HG03196 (cell line): Measurements from ENCODE around the gene CAMSAP1.

Experiments
- ATAC-seq: cut with Tn5 transposase; IDR thresholded peaks from one replicate; pipeline ENCODE4 v1.9.1; 2021; ENCODE audit not compliant: unreplicated experiment

CAMSAP1 gene

DNA sequence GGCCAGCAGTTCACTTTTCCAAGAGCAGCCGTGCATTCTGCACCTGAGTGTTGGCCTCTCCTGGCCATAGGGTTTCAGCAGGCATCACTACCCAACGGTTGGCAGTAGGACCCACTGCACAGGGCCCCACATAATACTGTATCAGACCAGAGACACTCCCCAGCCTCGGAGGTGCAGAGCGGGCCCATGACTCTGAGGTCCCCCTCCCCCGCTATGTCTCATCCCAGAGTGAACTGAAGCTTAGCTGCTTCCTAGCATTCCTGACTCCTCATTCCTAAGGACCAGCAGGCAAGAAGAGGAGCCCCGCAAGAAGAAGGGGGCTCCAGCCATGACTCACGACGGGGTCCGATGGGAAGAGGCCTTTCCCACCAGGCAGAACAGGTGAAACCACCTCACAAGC, 67.2 kb downstream of the CAMSAP1 start:
- ATAC-seq: no peak

DNA sequence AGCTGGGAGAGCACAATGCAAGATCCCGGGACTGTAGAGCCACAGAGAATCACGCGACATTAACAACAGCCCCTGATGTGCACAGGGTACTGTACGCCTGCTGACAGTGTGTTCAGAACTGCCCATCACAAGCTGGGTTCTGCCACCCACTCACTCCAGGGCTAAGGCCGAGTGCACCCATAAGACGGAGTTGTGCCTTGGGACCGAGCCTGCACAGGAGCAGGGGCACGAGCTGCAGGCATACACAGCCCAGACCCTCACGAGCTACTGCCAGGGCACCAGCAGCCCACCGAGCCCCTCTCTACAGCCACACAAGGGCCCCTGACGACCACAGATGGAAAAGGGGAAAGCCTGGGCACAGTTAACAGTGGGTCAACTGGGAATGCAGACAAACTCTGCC, 67.8 kb downstream of the CAMSAP1 start:
- ATAC-seq: no peak

GRCh38 chr9:135835131-135835530, 72.2 kb downstream of the CAMSAP1 start:
- ATAC-seq: no peak

- no peak for ATAC-seq
Measured at GRCh38 chr9:135833864-135834263, 73.5 kb downstream of the CAMSAP1 start.

- no peak for ATAC-seq
Measured at GRCh38 chr9:135830496-135830895, 76.8 kb downstream of the CAMSAP1 start.

DNA sequence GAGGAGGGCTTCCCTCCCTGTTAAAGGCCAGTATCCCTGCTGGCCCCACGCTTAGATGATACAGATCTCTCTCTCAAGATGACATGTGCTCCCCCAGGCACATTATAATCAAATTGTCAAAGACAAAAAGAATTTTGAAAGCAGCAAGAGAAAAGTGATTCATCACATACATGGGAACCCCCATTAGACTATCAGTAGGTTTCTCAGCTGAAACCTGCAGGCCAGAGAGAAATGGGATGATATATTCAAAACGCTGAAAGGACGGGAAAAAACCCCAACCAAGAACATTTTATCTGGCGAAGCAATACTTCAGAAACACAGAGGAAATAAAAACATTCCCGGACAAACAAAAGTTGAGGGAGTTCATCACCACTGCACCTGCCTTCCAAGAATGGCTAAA, 78.7 kb downstream of the CAMSAP1 start:
- no peak for ATAC-seq

DNA sequence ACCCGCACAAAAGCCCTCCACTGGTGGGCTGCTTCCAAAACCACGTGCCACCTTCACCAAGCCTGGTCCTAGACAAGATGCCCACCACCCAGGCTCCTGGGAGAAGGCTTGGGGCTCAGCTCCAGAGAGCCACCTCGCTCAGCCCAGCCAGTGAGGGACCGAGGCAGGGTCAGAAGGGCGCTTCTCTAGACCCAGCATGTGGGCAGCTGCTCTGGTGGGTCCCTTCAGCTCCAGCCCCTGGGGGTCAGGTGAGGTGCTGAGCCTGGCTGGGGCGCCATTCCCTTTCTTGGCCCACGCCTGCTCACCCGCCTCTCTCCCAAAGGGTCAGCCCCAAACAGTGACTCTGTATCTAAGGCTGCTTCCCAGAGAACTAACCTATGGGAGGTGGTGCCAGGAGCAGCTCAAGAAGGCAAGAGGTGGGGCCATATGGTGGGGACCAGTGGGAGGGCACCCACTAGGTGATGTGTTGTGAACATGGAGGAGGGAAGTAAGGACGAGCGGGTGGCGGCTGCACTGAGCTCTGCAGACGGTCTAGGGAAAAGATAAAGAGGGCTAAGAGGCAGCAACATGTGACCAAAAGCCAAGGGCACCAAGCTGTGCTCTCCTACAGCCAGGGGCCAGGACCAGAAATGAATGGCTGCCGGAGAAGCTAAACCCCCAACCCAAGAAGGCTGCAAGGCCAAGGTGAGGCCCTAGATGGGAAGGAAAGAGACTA, 79.3 kb downstream of the CAMSAP1 start:
- no peak for ATAC-seq

DNA sequence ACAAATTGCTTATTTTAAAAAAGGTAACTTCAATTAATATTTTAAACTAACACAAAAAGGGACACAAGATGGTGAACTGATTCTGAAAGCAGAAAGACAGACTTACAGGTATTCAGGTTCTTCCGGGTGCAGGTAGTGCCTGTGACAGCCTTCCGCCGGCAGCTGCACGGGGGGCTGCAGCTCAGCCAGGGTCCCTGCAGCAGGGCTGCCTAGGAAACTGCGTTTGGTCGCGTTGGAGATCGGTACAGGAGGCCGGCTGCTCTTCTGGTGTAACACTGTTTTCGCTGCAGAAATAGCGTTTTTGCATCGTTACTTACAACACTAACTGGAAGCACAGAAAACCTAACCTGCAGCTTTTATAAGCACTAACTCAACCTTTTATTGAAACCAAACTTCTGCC, 80.0 kb downstream of the CAMSAP1 start:
- ATAC-seq: no peak

DNA sequence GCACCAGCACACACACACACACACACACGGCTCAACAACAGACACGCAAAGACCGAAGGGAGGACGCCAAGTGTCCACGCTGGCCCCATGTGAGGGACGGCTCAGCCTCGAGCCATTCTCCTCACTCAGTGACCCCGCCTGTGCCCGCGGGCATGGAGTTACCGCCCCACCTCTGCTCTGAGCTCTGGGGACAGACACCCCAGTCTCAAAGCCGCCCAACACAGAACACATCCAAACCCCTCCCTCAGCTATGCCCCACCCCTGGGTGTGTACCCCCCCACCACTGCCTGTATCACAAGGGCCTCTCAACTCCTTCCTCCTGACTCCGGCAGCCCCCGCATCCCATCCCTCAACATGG, 81.2 kb downstream of the CAMSAP1 start:
- no peak for ATAC-seq

GRCh38 chr9:135825435-135826187, 81.7 kb downstream of the CAMSAP1 start:
- ATAC-seq: no peak

DNA sequence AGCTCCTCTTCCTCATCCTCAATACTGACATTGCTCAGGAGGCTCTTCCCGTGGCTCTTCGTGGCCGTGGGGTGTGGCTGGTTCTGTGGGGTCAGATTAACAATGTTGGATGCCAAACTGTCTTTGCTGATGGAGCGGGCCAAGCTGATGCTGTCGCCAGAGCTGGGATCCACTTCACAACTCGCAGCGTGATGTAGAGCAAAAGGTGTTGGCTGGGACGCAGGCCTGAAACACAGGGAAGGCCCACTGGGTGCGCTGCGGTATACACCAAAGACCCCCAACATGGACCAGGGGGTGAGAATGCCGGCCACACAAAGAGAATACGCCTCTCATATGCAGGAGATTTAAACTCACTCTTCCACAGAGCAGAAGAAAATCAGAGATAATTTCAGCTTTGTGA, 84.3 kb downstream of the CAMSAP1 start:
- no peak for ATAC-seq

- ATAC-seq: no peak
Measured at GRCh38 chr9:135822374-135822755, 85.0 kb downstream of the CAMSAP1 start.

GRCh38 chr9:135821733-135822373, 85.5 kb downstream of the CAMSAP1 start:
- no peak for ATAC-seq

GRCh38 chr9:135821116-135821515, 86.2 kb downstream of the CAMSAP1 start:
- ATAC-seq: no peak

- ATAC-seq: no peak
Measured at GRCh38 chr9:135820661-135821060, 86.7 kb downstream of the CAMSAP1 start.

- no peak for ATAC-seq
Measured at GRCh38 chr9:135819905-135820304, 87.4 kb downstream of the CAMSAP1 start.

DNA sequence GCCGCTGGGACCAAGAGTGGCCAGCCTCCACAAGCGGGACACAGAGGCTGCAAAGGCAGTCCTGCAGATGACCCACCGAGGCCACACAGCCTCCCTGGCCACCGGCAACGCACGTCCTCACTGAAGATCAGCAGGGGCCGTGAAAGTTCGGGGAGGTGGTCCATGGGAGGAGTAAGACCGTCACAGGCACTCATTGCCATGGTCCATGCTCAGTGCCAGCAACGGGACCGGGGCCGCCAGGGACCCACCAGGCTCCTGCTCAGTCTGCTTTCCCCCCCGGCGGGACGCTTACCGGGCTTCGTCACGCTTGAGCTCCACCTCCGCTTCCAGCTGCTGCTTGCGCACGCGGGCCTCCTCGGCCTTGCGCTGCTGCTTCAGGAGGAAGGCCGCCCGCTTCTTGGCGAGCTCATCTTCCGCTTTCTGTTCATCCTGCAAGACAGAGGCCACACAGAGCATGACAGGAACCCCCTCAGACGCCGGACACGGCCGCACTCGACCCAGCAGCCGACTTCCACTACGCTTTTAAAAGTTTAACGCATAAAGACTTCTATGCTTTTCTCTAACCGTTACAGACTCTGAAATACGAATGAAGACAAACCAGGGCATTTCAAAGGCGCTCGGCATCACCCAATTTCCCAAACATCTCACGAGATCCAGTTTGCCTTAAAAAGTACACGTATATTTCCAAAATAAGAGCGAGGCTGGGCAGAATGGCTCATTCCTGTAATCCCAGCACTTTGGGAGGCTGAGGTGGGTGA, 88.4 kb downstream of the CAMSAP1 start:
- ATAC-seq: no peak

DNA sequence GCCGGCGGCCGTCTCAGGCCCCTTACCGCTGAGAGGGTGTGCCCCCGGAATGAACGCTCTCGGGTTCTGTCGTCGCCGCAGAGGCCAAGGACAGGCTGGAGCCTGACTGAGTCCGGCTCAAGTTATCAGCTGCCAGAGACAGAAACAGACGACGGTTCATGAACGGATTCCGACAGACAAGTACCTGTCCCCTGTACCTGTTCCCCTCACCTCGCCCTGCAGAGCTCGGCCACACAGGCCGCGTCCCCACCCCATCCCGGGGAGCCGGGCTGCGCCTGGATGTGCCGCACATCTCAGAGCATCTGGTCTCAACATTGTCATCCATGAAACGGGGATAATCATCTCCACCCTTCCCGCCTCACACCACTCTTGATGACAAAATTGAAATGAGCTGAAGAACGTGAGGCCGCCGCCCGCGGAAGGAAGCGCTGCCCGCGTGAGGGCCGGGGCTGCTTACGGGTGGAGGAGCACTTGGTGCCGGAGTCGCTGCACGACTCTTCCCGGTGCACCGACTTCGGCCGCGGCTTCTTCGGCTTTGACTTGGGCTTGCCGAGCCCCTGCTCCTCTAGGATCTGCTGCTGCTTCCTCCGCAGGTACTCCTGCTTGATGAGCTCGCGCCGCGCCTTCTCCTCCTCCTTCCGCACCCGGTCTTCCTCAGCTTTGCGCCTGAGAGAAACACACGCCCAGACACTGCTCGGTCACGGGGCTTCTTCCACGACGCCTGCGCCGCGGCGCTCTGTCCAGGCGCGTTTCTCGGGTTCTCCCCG, 89.2 kb downstream of the CAMSAP1 start:
- ATAC-seq: no peak

DNA sequence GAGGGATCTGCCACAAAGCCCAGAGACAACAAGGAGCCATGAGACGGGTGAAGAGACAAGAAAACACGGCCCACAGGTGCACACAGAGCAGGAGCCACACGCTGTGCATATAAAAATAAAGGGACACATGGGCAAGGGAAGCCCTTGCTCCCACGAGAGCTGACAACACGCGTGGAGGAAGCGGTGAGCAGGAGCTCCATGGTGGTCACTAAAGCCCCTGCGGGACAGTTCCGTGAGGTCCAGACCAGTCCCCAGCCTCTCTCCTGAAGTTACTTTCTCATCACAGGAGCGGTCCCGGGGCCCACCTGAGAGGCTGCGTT, 90.7 kb downstream of the CAMSAP1 start:
- ATAC-seq: no peak

DNA sequence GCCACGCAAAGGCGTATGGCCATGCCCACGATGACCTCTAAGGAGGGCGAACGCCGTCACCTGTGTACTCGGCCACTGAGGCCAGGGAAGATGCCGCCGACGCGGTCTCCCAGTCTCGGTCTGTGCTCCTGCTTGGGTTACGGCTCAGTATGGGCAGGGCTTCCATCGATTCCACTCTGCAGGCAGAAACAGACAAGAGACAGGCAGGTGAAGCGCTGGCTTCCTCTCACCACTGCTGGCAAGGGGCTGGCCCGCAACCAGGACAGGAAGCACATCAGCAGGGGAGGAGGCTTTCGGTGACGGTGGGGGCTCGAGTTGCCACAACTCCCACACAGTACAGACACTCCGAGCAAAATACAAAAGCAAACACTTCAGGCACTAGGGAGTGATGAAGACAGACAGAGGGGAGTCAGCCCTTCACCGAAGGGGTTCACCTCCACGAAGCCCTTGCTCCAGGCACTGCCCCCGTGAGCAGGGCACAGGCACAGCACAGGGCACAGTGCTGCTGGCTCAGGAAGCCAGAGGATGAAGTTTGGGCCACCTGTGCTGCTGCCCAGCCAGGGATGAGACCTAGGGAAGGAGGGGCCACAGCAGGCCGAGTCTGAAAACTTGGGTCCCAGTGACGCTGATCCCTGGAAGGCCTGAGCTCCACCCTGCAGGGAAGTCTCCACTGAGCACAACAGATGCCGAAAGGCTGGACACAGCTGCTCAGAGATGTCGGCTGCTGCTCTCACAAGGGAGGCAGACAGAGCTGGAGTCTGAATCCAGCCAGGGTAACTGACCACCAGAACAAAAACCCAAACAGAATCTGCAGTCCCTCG, 91.3 kb downstream of the CAMSAP1 start:
- ATAC-seq: no peak
